ENCODE results near the gene TMED7.
A peak's percentile ranks its signal among the peaks of the same experiment; 100 is the strongest.

- TF ChIP-seq POLR2A (IDR thresholded peaks at IDR 0.05) (no peak), CTCF (IDR thresholded peaks at IDR 0.05) (peak in 1 of 2 donors; percentile 11), EP300 (IDR thresholded peaks at IDR 0.05) (no peak)
Measured at GRCh38 chr5:115601701-115602590, 23.9 kb downstream of the TMED7 start, which contains the start of gene TICAM2.

Data from suprapubic skin (tissue), 3 donors.